Astrocyte (in vitro differentiated cells and primary cell): Measurements from ENCODE around the gene MRPS25. TPM values are rescaled to one million over a fixed set of nuclear protein-coding genes. Genes with fewer than 3 reads are reported as not detected.

Source experiments
- total RNA-seq: library from RNA; stranded (reverse); gene quantifications from 2 replicates; pipeline ENCODE4 v1.2.1, GENCODE V29; 2021

MRPS25 gene
- total RNA-seq, 1 donor from 2014 or later, result 38.9 TPM

Other genes with a start within 250 kb of the MRPS25 start
- 2.0 and 2.6 TPM in 2 replicates for gene FGD5, start 246.4 kb downstream of the MRPS25 start, total RNA-seq
- gene NR2C2, start 117.7 kb downstream of the MRPS25 start, total RNA-seq, result 36.3 and 38.7 TPM in 2 replicates
- gene RBSN, start 33.8 kb upstream of the MRPS25 start, total RNA-seq, result 19.6 and 20.3 TPM in 2 replicates
- gene CAPN7, start 140.9 kb upstream of the MRPS25 start, total RNA-seq, result 36.3 and 36.8 TPM in 2 replicates